ENCODE measurements around the gene ANKRD17. TPM values are rescaled to one million over a fixed set of nuclear protein-coding genes. Genes with fewer than 3 reads are reported as not detected.
"Not testable (repeated sequence)": the region's sequence is repeated elsewhere in the genome, so short reads cannot be mapped to it uniquely, and the experiment has no call there.

ANKRD17 gene
- total RNA-seq, 1 donor from 2014 or later, result 87.9 TPM

GRCh38 chr4:73259571-73260090 is 1.0 kb upstream of the ANKRD17 start:
- peaks cover 4% of the 10 kb centered on the region for H3K36me3 Mint-ChIP-seq (ENCODE audit: low read depth)
- peak overlapping the region; percentile 100 for H3K4me3 Mint-ChIP-seq
- peak overlapping the region; percentile 99 for H3K27ac Mint-ChIP-seq (ENCODE audit: unreplicated experiment)
- no peak for TF ChIP-seq CTCF (conservative IDR thresholded peaks at IDR 0.05)
- peak; percentile 4 for DNase-seq (ENCODE audit: low read depth, low spot score)
- H3K9me3 Mint-ChIP-seq, result no peaks in the 10 kb centered on the region
- peaks cover 45% of the 10 kb centered on the region for H3K4me1 Mint-ChIP-seq
- peaks cover 2% of the 10 kb centered on the region for H3K27me3 Mint-ChIP-seq (ENCODE audit: low read depth)

GRCh38 chr4:73258436-73258685 is 237 bp downstream of the ANKRD17 start:
- Mint-ChIP-seq H3K4me1 (peaks cover 52% of the 10 kb centered on the region), H3K9me3 (no peaks in the 10 kb centered on the region), H3K4me3 (peak overlapping the region; percentile 100), H3K36me3 (ENCODE audit: low read depth) (peaks cover 4% of the 10 kb centered on the region), H3K27ac (ENCODE audit: unreplicated experiment) (peak overlapping the region; percentile 100), H3K27me3 (ENCODE audit: low read depth) (peaks cover 2% of the 10 kb centered on the region)
- no peak for TF ChIP-seq CTCF (conservative IDR thresholded peaks at IDR 0.05)
- DNase-seq (ENCODE audit: low read depth, low spot score), result no peak

- Mint-ChIP-seq H3K27me3 (ENCODE audit: low read depth) (peaks cover 2% of the 10 kb centered on the region), H3K4me1 (peaks cover 57% of the 10 kb centered on the region), H3K27ac (ENCODE audit: unreplicated experiment) (peak overlapping the region; percentile 100), H3K4me3 (peak overlapping the region; percentile 100), H3K9me3 (no peaks in the 10 kb centered on the region), H3K36me3 (ENCODE audit: low read depth) (peaks cover 4% of the 10 kb centered on the region)
- TF ChIP-seq CTCF (conservative IDR thresholded peaks at IDR 0.05), result no peak
- DNase-seq (ENCODE audit: low read depth, low spot score), result no peak
Measured at GRCh38 chr4:73257651-73258435, 755 bp downstream of the ANKRD17 start.

- peak; percentile 76 for TF ChIP-seq CTCF (conservative IDR thresholded peaks at IDR 0.05)
- DNase-seq (ENCODE audit: low read depth, low spot score), result peak; percentile 58
- no peaks in the 10 kb centered on the region for H3K9me3 Mint-ChIP-seq
- peak overlapping the region; percentile 100 for H3K4me3 Mint-ChIP-seq
- peak overlapping the region; percentile 100 for H3K27ac Mint-ChIP-seq (ENCODE audit: unreplicated experiment)
- H3K27me3 Mint-ChIP-seq (ENCODE audit: low read depth), result peaks cover 2% of the 10 kb centered on the region
- H3K4me1 Mint-ChIP-seq, result peaks cover 57% of the 10 kb centered on the region
- peaks cover 4% of the 10 kb centered on the region for H3K36me3 Mint-ChIP-seq (ENCODE audit: low read depth)
Measured at GRCh38 chr4:73257234-73257633, 1.4 kb downstream of the ANKRD17 start.

- H3K36me3 Mint-ChIP-seq (ENCODE audit: low read depth); DNase-seq (ENCODE audit: low read depth, low spot score); H3K27me3 Mint-ChIP-seq (ENCODE audit: low read depth); H3K27ac Mint-ChIP-seq (ENCODE audit: unreplicated experiment); H3K9me3 Mint-ChIP-seq: not testable (repeated sequence)
- Mint-ChIP-seq H3K4me1 (peaks cover 54% of the 10 kb centered on the region), H3K4me3 (peak overlapping the region; percentile 100)
Measured at GRCh38 chr4:73255847-73256246, 2.8 kb downstream of the ANKRD17 start.

GRCh38 chr4:73252001-73252400 is 6.6 kb downstream of the ANKRD17 start:
- Mint-ChIP-seq H3K9me3 (no peaks in the 10 kb centered on the region), H3K4me1 (peaks cover 31% of the 10 kb centered on the region), H3K36me3 (ENCODE audit: low read depth) (peaks cover 11% of the 10 kb centered on the region), H3K27me3 (ENCODE audit: low read depth) (no peaks in the 10 kb centered on the region), H3K27ac (ENCODE audit: unreplicated experiment) (no peak overlapping the region), H3K4me3 (peak overlapping the region; percentile 49)
- TF ChIP-seq CTCF (conservative IDR thresholded peaks at IDR 0.05), result no peak
- DNase-seq (ENCODE audit: low read depth, low spot score), result no peak
